Occipital lobe (tissue), 2 donors: ENCODE results near the gene MAN1A2. TPM values are rescaled to one million over a fixed set of nuclear protein-coding genes. Genes with fewer than 3 reads are reported as not detected.

Source experiments
- DNase-seq: peaks from one replicate; lab custom pipeline; 2025; lab: John Stamatoyannopoulos, UW
- total RNA-seq: library from RNA; depleted of rRNA; stranded (reverse); fragments of >200 nt; gene quantifications from one replicate; pipeline ENCODE4 v1.2.3, GENCODE V29; 2014

The MAN1A2 gene
- total RNA-seq, 1 donor from 2014 or later: 127 TPM

GRCh38 chr1:117575586-117576225, 208.5 kb downstream of the MAN1A2 start:
- no peak for DNase-seq

- DNase-seq: no peak
These were observed 209.0 kb downstream of the MAN1A2 start for GRCh38 chr1:117576236-117576635.

- DNase-seq: no peak
These were observed 210.1 kb downstream of the MAN1A2 start for GRCh38 chr1:117577191-117577885.

- no peak for DNase-seq
These were observed 211.2 kb downstream of the MAN1A2 start for GRCh38 chr1:117578466-117578865.

Other genes starting within 250 kb of the MAN1A2 start
- gene TRIM45, start 245.7 kb upstream of the MAN1A2 start, total RNA-seq: 5.0 TPM
- 0.47 TPM for gene VTCN1, start 156.5 kb upstream of the MAN1A2 start, total RNA-seq
- 4.7 TPM for gene TENT5C, start 238.6 kb downstream of the MAN1A2 start, total RNA-seq